Stimulated activated CD8-positive, alpha-beta memory T cell treated with anti-CD3 and anti-CD28 coated beads, Interleukin-4, amount 100 ng/mL, for 4 hours (primary cell): Measurements from ENCODE around the gene RASGEF1C.

Experiments used
- DNase-seq, 2 donors: peaks; one replicate each; pipeline ENCODE4 v3.0.0-alpha.2; 2020; ENCODE audit warnings: low read depth in 2 of 2, low spot score in 1 of 2

The RASGEF1C gene

GRCh38 chr5:180120237-180121101 is 88.5 kb downstream of the RASGEF1C start:
- DNase-seq = no peak

GRCh38 chr5:180119903-180120236 is 89.1 kb downstream of the RASGEF1C start:
- DNase-seq = no peak

- DNase-seq = no peak
Observed at GRCh38 chr5:180119031-180119902, 89.7 kb downstream of the RASGEF1C start.

GRCh38 chr5:180118391-180118791 is 90.6 kb downstream of the RASGEF1C start:
- DNase-seq = no peak

- DNase-seq = no peak
Observed at GRCh38 chr5:180117000-180117725, 91.8 kb downstream of the RASGEF1C start.

- no peak for DNase-seq
Observed at GRCh38 chr5:180116077-180116999, 92.7 kb downstream of the RASGEF1C start.

GRCh38 chr5:180115326-180116076 is 93.5 kb downstream of the RASGEF1C start:
- DNase-seq = no peak

- DNase-seq = no peak
Observed at GRCh38 chr5:180114304-180115003, 94.6 kb downstream of the RASGEF1C start.

GRCh38 chr5:180113660-180114303 is 95.2 kb downstream of the RASGEF1C start:
- no peak for DNase-seq

- DNase-seq = no peak
Observed at GRCh38 chr5:180112181-180112861, 96.7 kb downstream of the RASGEF1C start.

GRCh38 chr5:180111273-180112002 is 97.6 kb downstream of the RASGEF1C start:
- no peak for DNase-seq

GRCh38 chr5:180109920-180110319 is 99.1 kb downstream of the RASGEF1C start:
- no peak for DNase-seq

GRCh38 chr5:180107005-180107404 is 102.0 kb downstream of the RASGEF1C start:
- DNase-seq = no peak

- DNase-seq = no peak
Observed at GRCh38 chr5:180105827-180106312, 103.1 kb downstream of the RASGEF1C start.

- DNase-seq = no peak
Observed at GRCh38 chr5:180104168-180104530, 104.9 kb downstream of the RASGEF1C start.

GRCh38 chr5:180103487-180104167 is 105.4 kb downstream of the RASGEF1C start:
- no peak for DNase-seq

- no peak for DNase-seq
Observed at GRCh38 chr5:180102636-180103035, 106.4 kb downstream of the RASGEF1C start.
